ENCODE results near the gene RNPEPL1. TPM values are rescaled to one million over a fixed set of nuclear protein-coding genes. Genes with fewer than 3 reads are reported as not detected.

RNPEPL1 gene
- total RNA-seq, 1 experiment from 2014 or later: 101 TPM

- H2AFZ ChIP-seq: no peak overlapping the region
- CTCF ChIA-PET: no interaction called here
- POLR2A ChIA-PET (ENCODE audit: unreplicated experiment): no interaction called here
Measured at GRCh38 chr2:240574386-240575100, 6.3 kb downstream of the RNPEPL1 start.

DNA sequence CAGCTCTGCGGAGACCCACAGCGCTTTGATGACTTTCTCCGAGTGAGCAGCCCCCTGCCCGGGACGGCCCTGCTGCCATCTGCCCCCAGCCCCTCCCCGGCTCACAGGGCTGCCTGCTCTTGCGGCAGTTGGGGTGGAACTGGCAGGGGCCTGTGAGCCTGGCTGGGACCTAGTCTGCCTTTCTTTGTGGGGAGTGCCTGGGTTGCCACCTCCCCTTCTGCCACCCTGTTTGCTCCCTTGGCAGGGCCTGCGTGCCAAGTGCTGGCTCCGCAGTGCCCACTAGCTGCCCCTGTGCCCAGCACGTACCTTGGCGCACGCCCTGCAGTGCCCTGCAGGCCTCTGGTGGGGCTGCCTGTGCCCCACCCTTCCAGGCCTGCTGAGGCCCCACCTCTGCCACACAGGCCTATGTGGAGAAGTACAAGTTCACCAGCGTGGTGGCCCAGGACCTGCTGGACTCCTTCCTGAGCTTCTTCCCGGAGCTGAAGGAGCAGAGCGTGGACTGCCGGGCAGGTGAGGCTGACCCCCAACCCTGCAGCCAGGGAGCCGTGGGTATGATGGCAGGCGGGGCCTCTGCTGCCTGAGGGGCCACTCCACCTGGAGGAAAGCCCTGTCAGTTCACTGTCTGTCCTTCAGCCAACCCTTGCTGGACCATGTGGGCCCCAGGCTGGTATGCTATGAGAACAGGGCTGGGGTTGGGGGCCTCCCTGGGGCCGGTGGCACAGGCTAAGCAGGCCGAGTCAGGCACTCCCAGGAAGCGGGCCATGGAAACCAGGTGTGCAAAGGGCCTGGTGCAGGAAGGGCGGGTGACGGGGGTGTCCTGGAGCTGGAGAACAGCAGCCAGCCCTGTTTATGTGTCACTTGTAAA lies 7.0 kb downstream of the RNPEPL1 start:
- intact Hi-C loops (cut with micrococcal nuclease; ENCODE audit: unreplicated experiment): no loop called here
- ChIA-PET POLR2A (ENCODE audit: unreplicated experiment) (no interaction called here), CTCF (no interaction called here)
- peaks cover 29% of the 10 kb centered on the region for H3K4me1 ChIP-seq (replicated peaks; ENCODE audit: insufficient read depth)
- H4K20me1 ChIP-seq (ENCODE audit: insufficient read depth): peaks cover 88% of the 10 kb centered on the region
- no peak for DNase-seq
- no peak overlapping the region for H3K27ac ChIP-seq
- no peaks in the 10 kb centered on the region for H3K9me3 ChIP-seq (ENCODE audit: insufficient read depth, low read depth)
- no peak for TF ChIP-seq EZH2 (IDR thresholded peaks at IDR 0.05; ENCODE audit: low read depth)
- no peak for TF ChIP-seq CTCF (conservative IDR thresholded peaks at IDR 0.05)
- no peak overlapping the region for H3K4me3 ChIP-seq
- no peaks in the 10 kb centered on the region for H3K27me3 ChIP-seq (ENCODE audit: insufficient read depth, low read depth)
- BruUV-seq (replicated peaks): no TSS peak
- no peak overlapping the region for H3K4me2 ChIP-seq
- no peaks in the 10 kb centered on the region for H3K9me2 ChIP-seq (ENCODE audit: insufficient read depth)
- peaks cover 9% of the 10 kb centered on the region for H3K36me3 ChIP-seq (ENCODE audit: low read depth)
- no peak overlapping the region for H2AFZ ChIP-seq
- peaks cover 52% of the 10 kb centered on the region for H3K79me2 ChIP-seq (ENCODE audit: low read depth)
- H3F3A ChIP-seq (ENCODE audit: insufficient read depth, low read depth): peaks cover 25% of the 10 kb centered on the region

More at GRCh38 chr2:240574386-240575100, 6.3 kb downstream of the RNPEPL1 start:
- Histone ChIP-seq H3K4me1 (replicated peaks; ENCODE audit: insufficient read depth) (peaks cover 30% of the 10 kb centered on the region), H3F3A (ENCODE audit: insufficient read depth, low read depth) (peaks cover 17% of the 10 kb centered on the region), H3K27ac (no peak overlapping the region), H3K9me3 (ENCODE audit: insufficient read depth, low read depth) (no peaks in the 10 kb centered on the region), H3K4me3 (no peak overlapping the region), H4K20me1 (ENCODE audit: insufficient read depth) (peaks cover 90% of the 10 kb centered on the region), H3K9me2 (ENCODE audit: insufficient read depth) (no peaks in the 10 kb centered on the region), H3K4me2 (no peak overlapping the region), H3K36me3 (ENCODE audit: low read depth) (peaks cover 9% of the 10 kb centered on the region), H3K27me3 (ENCODE audit: insufficient read depth, low read depth) (no peaks in the 10 kb centered on the region), H3K79me2 (ENCODE audit: low read depth) (peaks cover 60% of the 10 kb centered on the region)
- no peak for TF ChIP-seq CTCF (conservative IDR thresholded peaks at IDR 0.05)
- no peak for TF ChIP-seq EZH2 (IDR thresholded peaks at IDR 0.05; ENCODE audit: low read depth)
- intact Hi-C loops (cut with micrococcal nuclease; ENCODE audit: unreplicated experiment): no loop called here
- BruUV-seq (replicated peaks): no TSS peak
- no peak for DNase-seq

- TF ChIP-seq CTCF (conservative IDR thresholded peaks at IDR 0.05) (no peak), EZH2 (IDR thresholded peaks at IDR 0.05; ENCODE audit: low read depth) (no peak)
- POLR2A ChIA-PET (ENCODE audit: unreplicated experiment): no interaction called here
- BruUV-seq (replicated peaks): no TSS peak
Measured at GRCh38 chr2:240576036-240576435, 7.8 kb downstream of the RNPEPL1 start.

More at GRCh38 chr2:240576036-240576435, 7.8 kb downstream of the RNPEPL1 start:
- Histone ChIP-seq H3K9me2 (ENCODE audit: insufficient read depth) (no peaks in the 10 kb centered on the region), H3K4me3 (no peak overlapping the region), H4K20me1 (ENCODE audit: insufficient read depth) (peaks cover 89% of the 10 kb centered on the region), H3K27ac (no peak overlapping the region), H3K9me3 (ENCODE audit: insufficient read depth, low read depth) (no peaks in the 10 kb centered on the region), H3K36me3 (ENCODE audit: low read depth) (peaks cover 9% of the 10 kb centered on the region), H3F3A (ENCODE audit: insufficient read depth, low read depth) (peaks cover 32% of the 10 kb centered on the region), H3K4me2 (no peak overlapping the region), H3K27me3 (ENCODE audit: insufficient read depth, low read depth) (no peaks in the 10 kb centered on the region), H2AFZ (no peak overlapping the region), H3K79me2 (ENCODE audit: low read depth) (peaks cover 51% of the 10 kb centered on the region), H3K4me1 (replicated peaks; ENCODE audit: insufficient read depth) (peaks cover 35% of the 10 kb centered on the region)
- CTCF ChIA-PET: no interaction called here
- no peak for DNase-seq
- intact Hi-C loops (cut with micrococcal nuclease; ENCODE audit: unreplicated experiment): no loop called here
